UCSD-AML1 (cell line): ENCODE data around the gene SLC16A14.

Experiments
- DNase-seq: peaks from one replicate; lab custom pipeline; 2025; ENCODE audit not compliant: unreplicated experiment; lab: John Stamatoyannopoulos, UW

The SLC16A14 gene

GRCh38 chr2:230043025-230043424, 25.7 kb downstream of the SLC16A14 start:
- no peak for DNase-seq

- DNase-seq: no peak
Measured at GRCh38 chr2:230042195-230042594, 26.5 kb downstream of the SLC16A14 start.

- DNase-seq: no peak
Measured at GRCh38 chr2:230023313-230023712, 45.4 kb downstream of the SLC16A14 start.

GRCh38 chr2:230019742-230020141, 49.0 kb downstream of the SLC16A14 start:
- DNase-seq: no peak

- DNase-seq: no peak
Measured at GRCh38 chr2:230018153-230018552, 50.6 kb downstream of the SLC16A14 start.

GRCh38 chr2:230016844-230017243, 51.9 kb downstream of the SLC16A14 start:
- DNase-seq: no peak

- DNase-seq: no peak
Measured at GRCh38 chr2:230012267-230012884, 56.3 kb downstream of the SLC16A14 start.

- DNase-seq: no peak
Measured at GRCh38 chr2:230011617-230012016, 57.1 kb downstream of the SLC16A14 start.

GRCh38 chr2:230010501-230010900, 58.2 kb downstream of the SLC16A14 start:
- DNase-seq: no peak

GRCh38 chr2:230008708-230009066, 60.0 kb downstream of the SLC16A14 start:
- no peak for DNase-seq

- peak; percentile 73 for DNase-seq
Measured at GRCh38 chr2:230007931-230008707, 60.6 kb downstream of the SLC16A14 start.

- DNase-seq: no peak
Measured at GRCh38 chr2:230000118-230000841, 68.4 kb downstream of the SLC16A14 start.

GRCh38 chr2:229997565-229997964, 71.2 kb downstream of the SLC16A14 start:
- DNase-seq: no peak

- no peak for DNase-seq
Measured at GRCh38 chr2:229996320-229996719, 72.4 kb downstream of the SLC16A14 start.

GRCh38 chr2:229993236-229993635, 75.5 kb downstream of the SLC16A14 start:
- no peak for DNase-seq
